HEK293 (cell line): ENCODE results near the gene TRMT1.

Experiments
- GLI4 ChIP-seq: fragments of 450-650 bp; formaldehyde crosslinking; IDR thresholded peaks from 2 replicates; pipeline ENCODE4 v1.5.1; 2016; ENCODE audit warnings: missing biosample characterization, missing genetic modification characterization
- HOXD13 ChIP-seq: sonication (generic); formaldehyde crosslinking; IDR thresholded peaks from 2 replicates; pipeline ENCODE4 v1.8.0; 2022; ENCODE audit warnings: missing genetic modification reagents, borderline replicate concordance
- KLF1 ChIP-seq: fragments of 450-650 bp; formaldehyde crosslinking; IDR thresholded peaks from 2 replicates; pipeline ENCODE4 v1.5.1; 2016; ENCODE audit warnings: missing biosample characterization, missing genetic modification characterization
- MZF1 ChIP-seq: fragments of 450-650 bp; formaldehyde crosslinking; IDR thresholded peaks from 2 replicates; pipeline ENCODE4 v1.5.1; 2017; ENCODE audit warnings: missing biosample characterization, missing genetic modification characterization, borderline replicate concordance
- SALL2 ChIP-seq: fragments of 450-650 bp; formaldehyde crosslinking; IDR thresholded peaks from 2 replicates; pipeline ENCODE4 v1.5.0; 2017; ENCODE audit warnings: missing biosample characterization, mild to moderate bottlenecking, missing genetic modification characterization, borderline replicate concordance
- SP2 ChIP-seq: fragments of 450-650 bp; formaldehyde crosslinking; IDR thresholded peaks from 2 replicates; pipeline ENCODE4 v1.5.1; 2016; ENCODE audit warnings: missing biosample characterization, missing genetic modification characterization
- SP7 ChIP-seq: fragments of 450-650 bp; formaldehyde crosslinking; IDR thresholded peaks from 2 replicates; pipeline ENCODE4 v1.5.1; 2016; ENCODE audit warnings: missing biosample characterization, missing genetic modification characterization
- ZBTB10 ChIP-seq: fragments of 450-650 bp; formaldehyde crosslinking; IDR thresholded peaks from 2 replicates; pipeline ENCODE4 v1.5.1; 2016; ENCODE audit warnings: missing biosample characterization, missing genetic modification characterization
- ZBTB17 ChIP-seq: fragments of 450-650 bp; formaldehyde crosslinking; IDR thresholded peaks from 2 replicates; pipeline ENCODE4 v1.5.1; 2016; ENCODE audit warnings: missing biosample characterization, missing genetic modification characterization
- ZBTB20 ChIP-seq: fragments of 450-650 bp; formaldehyde crosslinking; IDR thresholded peaks from 2 replicates; pipeline ENCODE4 v1.5.1; 2016; ENCODE audit warnings: missing biosample characterization, missing genetic modification characterization
- ZBTB21 ChIP-seq: fragments of 450-650 bp; formaldehyde crosslinking; IDR thresholded peaks from 2 replicates; pipeline ENCODE4 v1.5.1; 2017; ENCODE audit warnings: missing biosample characterization, missing genetic modification characterization
- ZFP3 ChIP-seq: fragments of 450-650 bp; formaldehyde crosslinking; IDR thresholded peaks from 2 replicates; pipeline ENCODE4 v1.5.1; 2016; ENCODE audit warnings: low read depth, missing biosample characterization, missing genetic modification characterization
- ZIC2 ChIP-seq: fragments of 450-650 bp; formaldehyde crosslinking; IDR thresholded peaks from 2 replicates; pipeline ENCODE4 v1.5.1; 2016; ENCODE audit warnings: missing biosample characterization, missing genetic modification characterization
- ZNF146 ChIP-seq: fragments of 450-650 bp; formaldehyde crosslinking; IDR thresholded peaks from 2 replicates; pipeline ENCODE4 v1.5.1; 2016; ENCODE audit warnings: missing biosample characterization, missing genetic modification characterization
- ZNF274 ChIP-seq, 2 experiments: fragments of 200-500 bp in 1 of 2; fragments of 450-650 bp in 1 of 2; sonication (Bioruptor generic) in 1 of 2; formaldehyde crosslinking in 1 of 2; IDR thresholded peaks; 2 replicates each; pipeline versions ENCODE4 v1.5.1 to v1.6.1; 2014 to 2016; ENCODE audit warnings: borderline replicate concordance in 1 of 2, inconsistent platforms in 1 of 2, low read length in 1 of 2, missing biosample characterization in 1 of 2, missing genetic modification characterization in 1 of 2
- ZNF341 ChIP-seq: fragments of 450-650 bp; formaldehyde crosslinking; IDR thresholded peaks from 2 replicates; pipeline ENCODE4; 2016; ENCODE audit warnings: low read depth, missing biosample characterization, missing genetic modification characterization
- ZNF394 ChIP-seq: fragments of 450-650 bp; formaldehyde crosslinking; IDR thresholded peaks from 2 replicates; pipeline ENCODE4 v1.5.1; 2016; ENCODE audit warnings: missing biosample characterization, missing genetic modification characterization, mild to moderate bottlenecking, moderate library complexity, borderline replicate concordance
- ZNF398 ChIP-seq: fragments of 450-650 bp; formaldehyde crosslinking; IDR thresholded peaks from 2 replicates; pipeline ENCODE4 v1.5.1; 2017; ENCODE audit warnings: missing biosample characterization, missing genetic modification characterization
- ZNF449 ChIP-seq: fragments of 450-650 bp; formaldehyde crosslinking; IDR thresholded peaks from 2 replicates; pipeline ENCODE4 v1.5.1; 2017; ENCODE audit warnings: missing biosample characterization, mild to moderate bottlenecking, missing genetic modification characterization, moderate library complexity
- ZNF600 ChIP-seq: fragments of 450-650 bp; formaldehyde crosslinking; IDR thresholded peaks from 2 replicates; pipeline ENCODE4 v1.5.1; 2016; ENCODE audit warnings: missing biosample characterization, missing genetic modification characterization
- ZNF704 ChIP-seq: fragments of 450-650 bp; formaldehyde crosslinking; IDR thresholded peaks from 2 replicates; pipeline ENCODE4 v1.5.1; 2016; ENCODE audit warnings: missing biosample characterization, missing genetic modification characterization
- ZSCAN4 ChIP-seq: fragments of 450-650 bp; formaldehyde crosslinking; IDR thresholded peaks from 2 replicates; pipeline ENCODE4 v1.5.1; 2017; ENCODE audit warnings: missing biosample characterization, missing genetic modification characterization
- TF ChIP-seq, protein P1 (sequence below): fragments of 450-650 bp; formaldehyde crosslinking; IDR thresholded peaks from 2 replicates; pipeline ENCODE4 v1.5.1; 2017; ENCODE audit warnings: missing biosample characterization, missing genetic modification characterization
- TF ChIP-seq, protein P2 (sequence below): fragments of 450-650 bp; formaldehyde crosslinking; IDR thresholded peaks from 2 replicates; pipeline ENCODE4 v1.5.1; 2016; ENCODE audit warnings: missing biosample characterization, missing genetic modification characterization
- TF ChIP-seq, protein P3 (sequence below): fragments of 450-650 bp; formaldehyde crosslinking; IDR thresholded peaks from 2 replicates; pipeline ENCODE4 v1.5.1; 2016; ENCODE audit warnings: missing biosample characterization, missing genetic modification characterization

The TRMT1 gene

GRCh38 chr19:13057147-13057572, 59.4 kb downstream of the TRMT1 start (continued):
- TF ChIP-seq ZNF704 (tag by site-specific recombination) (no peak), ZBTB21 (no peak), ZNF600 (peak; percentile 66; the same call in 1 of the 2 replicates), ZBTB10 (tag by site-specific recombination) (no peak), ZNF398 (tag by site-specific recombination) (peak; percentile 66), HOXD13 (no peak), ZIC2 (tag by site-specific recombination) (0 out of 2 replicates have a peak, but pooled peaks have one; percentile 6), SP2 (tag by site-specific recombination) (peak; percentile 41), ZSCAN4 (tag by site-specific recombination) (no peak), ZBTB20 (tag by site-specific recombination) (no peak), ZFP3 (no peak), SP7 (peak; percentile 95), ZNF394 (tag by site-specific recombination) (no peak), MZF1 (no peak), ZNF274 (IDR thresholded peaks at IDR 0.05; ENCODE audit: low read length) (no peak), ZNF274 (tag by site-specific recombination; IDR thresholded peaks at IDR 0.05; ENCODE audit: borderline replicate concordance) (no peak), ZNF146 (tag by site-specific recombination) (no peak), SALL2 (tag by site-specific recombination) (no peak), ZNF449 (no peak), ZNF341 (tag by site-specific recombination) (peak; percentile 20; the same call in 1 of the 2 replicates), GLI4 (tag by site-specific recombination) (no peak), ZBTB17 (peak; percentile 75), KLF1 (tag by site-specific recombination) (0 out of 2 replicates have a peak, but pooled peaks have one; percentile 14)
- TF ChIP-seq, protein P1, sequence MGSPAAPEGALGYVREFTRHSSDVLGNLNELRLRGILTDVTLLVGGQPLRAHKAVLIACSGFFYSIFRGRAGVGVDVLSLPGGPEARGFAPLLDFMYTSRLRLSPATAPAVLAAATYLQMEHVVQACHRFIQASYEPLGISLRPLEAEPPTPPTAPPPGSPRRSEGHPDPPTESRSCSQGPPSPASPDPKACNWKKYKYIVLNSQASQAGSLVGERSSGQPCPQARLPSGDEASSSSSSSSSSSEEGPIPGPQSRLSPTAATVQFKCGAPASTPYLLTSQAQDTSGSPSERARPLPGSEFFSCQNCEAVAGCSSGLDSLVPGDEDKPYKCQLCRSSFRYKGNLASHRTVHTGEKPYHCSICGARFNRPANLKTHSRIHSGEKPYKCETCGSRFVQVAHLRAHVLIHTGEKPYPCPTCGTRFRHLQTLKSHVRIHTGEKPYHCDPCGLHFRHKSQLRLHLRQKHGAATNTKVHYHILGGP (tag by site-specific recombination), result no peak
- TF ChIP-seq, protein P2, sequence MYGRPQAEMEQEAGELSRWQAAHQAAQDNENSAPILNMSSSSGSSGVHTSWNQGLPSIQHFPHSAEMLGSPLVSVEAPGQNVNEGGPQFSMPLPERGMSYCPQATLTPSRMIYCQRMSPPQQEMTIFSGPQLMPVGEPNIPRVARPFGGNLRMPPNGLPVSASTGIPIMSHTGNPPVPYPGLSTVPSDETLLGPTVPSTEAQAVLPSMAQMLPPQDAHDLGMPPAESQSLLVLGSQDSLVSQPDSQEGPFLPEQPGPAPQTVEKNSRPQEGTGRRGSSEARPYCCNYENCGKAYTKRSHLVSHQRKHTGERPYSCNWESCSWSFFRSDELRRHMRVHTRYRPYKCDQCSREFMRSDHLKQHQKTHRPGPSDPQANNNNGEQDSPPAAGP (tag by site-specific recombination), result 0 out of 2 replicates have a peak, but pooled peaks have one; percentile 56
- TF ChIP-seq, protein P3, sequence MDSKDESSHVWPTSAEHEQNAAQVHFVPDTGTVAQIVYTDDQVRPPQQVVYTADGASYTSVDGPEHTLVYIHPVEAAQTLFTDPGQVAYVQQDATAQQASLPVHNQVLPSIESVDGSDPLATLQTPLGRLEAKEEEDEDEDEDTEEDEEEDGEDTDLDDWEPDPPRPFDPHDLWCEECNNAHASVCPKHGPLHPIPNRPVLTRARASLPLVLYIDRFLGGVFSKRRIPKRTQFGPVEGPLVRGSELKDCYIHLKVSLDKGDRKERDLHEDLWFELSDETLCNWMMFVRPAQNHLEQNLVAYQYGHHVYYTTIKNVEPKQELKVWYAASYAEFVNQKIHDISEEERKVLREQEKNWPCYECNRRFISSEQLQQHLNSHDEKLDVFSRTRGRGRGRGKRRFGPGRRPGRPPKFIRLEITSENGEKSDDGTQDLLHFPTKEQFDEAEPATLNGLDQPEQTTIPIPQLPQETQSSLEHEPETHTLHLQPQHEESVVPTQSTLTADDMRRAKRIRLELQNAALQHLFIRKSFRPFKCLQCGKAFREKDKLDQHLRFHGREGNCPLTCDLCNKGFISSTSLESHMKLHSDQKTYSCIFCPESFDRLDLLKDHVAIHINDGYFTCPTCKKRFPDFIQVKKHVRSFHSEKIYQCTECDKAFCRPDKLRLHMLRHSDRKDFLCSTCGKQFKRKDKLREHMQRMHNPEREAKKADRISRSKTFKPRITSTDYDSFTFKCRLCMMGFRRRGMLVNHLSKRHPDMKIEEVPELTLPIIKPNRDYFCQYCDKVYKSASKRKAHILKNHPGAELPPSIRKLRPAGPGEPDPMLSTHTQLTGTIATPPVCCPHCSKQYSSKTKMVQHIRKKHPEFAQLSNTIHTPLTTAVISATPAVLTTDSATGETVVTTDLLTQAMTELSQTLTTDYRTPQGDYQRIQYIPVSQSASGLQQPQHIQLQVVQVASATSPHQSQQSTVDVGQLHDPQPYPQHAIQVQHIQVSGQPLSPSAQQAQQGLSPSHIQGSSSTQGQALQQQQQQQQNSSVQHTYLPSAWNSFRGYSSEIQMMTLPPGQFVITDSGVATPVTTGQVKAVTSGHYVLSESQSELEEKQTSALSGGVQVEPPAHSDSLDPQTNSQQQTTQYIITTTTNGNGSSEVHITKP (tag by site-specific recombination), result no peak
- TF ChIP-seq, all 188 proteins: peak for 12
